Astrocyte of the cerebellum (primary cell): ENCODE data around the gene CXCL8.
"Not testable (repeated sequence)": the region's sequence is repeated elsewhere in the genome, so short reads cannot be mapped to it uniquely, and the experiment has no call there.

Source experiments
- DNase-seq: peaks from one replicate; pipeline ENCODE4 v3.0.0-alpha.2; 2011; ENCODE audit warnings: low read depth
- H3K4me3 ChIP-seq: 2 replicates; pipeline ENCODE4 v1.5.1; 2011; ENCODE audit warnings: mild to moderate bottlenecking, low read depth, low read length, moderate library complexity
- CTCF ChIP-seq: IDR thresholded peaks from 2 replicates; pipeline ENCODE4 v1.5.1; 2012; ENCODE audit warnings: low read length, low read depth, moderate library complexity, mild to moderate bottlenecking; ENCODE audit errors: missing control alignments
- in situ Hi-C: cut with HindIII; loops from 2 replicates; pipeline ENCODE4 v1.10.0; 2017; ENCODE audit warnings: low sequenced_read_pairs

Gene CXCL8

GRCh38 chr4:73740353-73740778 is at the start of gene CXCL8:
Gene CXCL8, plus strand, starts transcription at chr4:73740569. Its CDS starts 90 bp downstream, at chr4:73740659.
- H3K4me3 ChIP-seq = no peak within 1 kb of the TSS
- in situ Hi-C loops = no loop called here
- no peak for TF ChIP-seq CTCF
- peak; percentile 92 for DNase-seq

GRCh38 chr4:73691201-73691600 is 49.2 kb upstream of the CXCL8 start:
- H3K4me3 ChIP-seq, DNase-seq, in situ Hi-C loops: not testable (repeated sequence)

GRCh38 chr4:73691759-73692158 is 48.6 kb upstream of the CXCL8 start:
- TF ChIP-seq CTCF = no peak
- in situ Hi-C loops = no loop called here
- DNase-seq = no peak

GRCh38 chr4:73692254-73692653 is 48.1 kb upstream of the CXCL8 start:
- no peak overlapping the region for H3K4me3 ChIP-seq
- DNase-seq = no peak
- no peak for TF ChIP-seq CTCF
- in situ Hi-C loops = no loop called here

More at GRCh38 chr4:73691759-73692158, 48.6 kb upstream of the CXCL8 start:
- H3K4me3 ChIP-seq = no peak overlapping the region

- in situ Hi-C loops = no loop called here
- H3K4me3 ChIP-seq = no peak overlapping the region
- no peak for TF ChIP-seq CTCF
- DNase-seq = no peak
These were observed 47.7 kb upstream of the CXCL8 start for GRCh38 chr4:73692701-73693100.

GRCh38 chr4:73693811-73694210 is 46.6 kb upstream of the CXCL8 start:
- in situ Hi-C loops = no loop called here
- no peak for TF ChIP-seq CTCF
- H3K4me3 ChIP-seq = no peak overlapping the region
- DNase-seq = no peak

GRCh38 chr4:73698217-73698616 is 42.2 kb upstream of the CXCL8 start:
- H3K4me3 ChIP-seq = no peak overlapping the region
- in situ Hi-C loops = no loop called here
- no peak for TF ChIP-seq CTCF
- DNase-seq = peak; percentile 58
